22Rv1 (cell line): ENCODE data around the gene GRB7.

Experiments used
- ZFX ChIP-seq: fragments of 450-650 bp; IDR thresholded peaks from 2 replicates; pipeline ENCODE4 v1.6.1; 2017; ENCODE audit warnings: antibody characterized with exemption, borderline replicate concordance
- TF ChIP-seq, protein P1 (sequence below): fragments of 450-650 bp; IDR thresholded peaks from 2 replicates; pipeline ENCODE4 v1.5.1; 2017; ENCODE audit warnings: mild to moderate bottlenecking

DNA sequence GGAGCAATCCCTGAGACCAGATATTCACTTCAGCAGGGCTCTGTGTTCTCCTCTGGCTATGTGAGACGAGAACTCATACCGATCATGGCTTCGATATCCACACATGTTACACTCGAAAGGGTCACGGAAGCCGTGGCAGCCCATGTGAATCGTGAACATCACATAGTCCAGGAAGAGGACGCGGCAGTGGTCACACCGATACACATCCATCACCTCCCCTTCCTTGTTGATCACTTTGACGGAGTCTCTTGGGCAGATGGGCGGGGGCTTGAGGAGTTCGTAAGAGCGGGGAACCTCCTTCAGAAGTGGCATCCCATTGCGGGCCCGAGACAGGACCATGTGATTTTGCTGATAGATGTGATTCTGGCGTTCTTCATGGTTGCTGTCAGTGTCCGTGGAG lies 28.0 kb downstream of the GRB7 start:
- TF ChIP-seq, protein P1, sequence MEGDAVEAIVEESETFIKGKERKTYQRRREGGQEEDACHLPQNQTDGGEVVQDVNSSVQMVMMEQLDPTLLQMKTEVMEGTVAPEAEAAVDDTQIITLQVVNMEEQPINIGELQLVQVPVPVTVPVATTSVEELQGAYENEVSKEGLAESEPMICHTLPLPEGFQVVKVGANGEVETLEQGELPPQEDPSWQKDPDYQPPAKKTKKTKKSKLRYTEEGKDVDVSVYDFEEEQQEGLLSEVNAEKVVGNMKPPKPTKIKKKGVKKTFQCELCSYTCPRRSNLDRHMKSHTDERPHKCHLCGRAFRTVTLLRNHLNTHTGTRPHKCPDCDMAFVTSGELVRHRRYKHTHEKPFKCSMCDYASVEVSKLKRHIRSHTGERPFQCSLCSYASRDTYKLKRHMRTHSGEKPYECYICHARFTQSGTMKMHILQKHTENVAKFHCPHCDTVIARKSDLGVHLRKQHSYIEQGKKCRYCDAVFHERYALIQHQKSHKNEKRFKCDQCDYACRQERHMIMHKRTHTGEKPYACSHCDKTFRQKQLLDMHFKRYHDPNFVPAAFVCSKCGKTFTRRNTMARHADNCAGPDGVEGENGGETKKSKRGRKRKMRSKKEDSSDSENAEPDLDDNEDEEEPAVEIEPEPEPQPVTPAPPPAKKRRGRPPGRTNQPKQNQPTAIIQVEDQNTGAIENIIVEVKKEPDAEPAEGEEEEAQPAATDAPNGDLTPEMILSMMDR: no peak
- TF ChIP-seq ZFX: no peak
